Neural progenitor cell (in vitro differentiated cells): Measurements from ENCODE around the gene ZNF823. TPM values are rescaled to one million over a fixed set of nuclear protein-coding genes. Genes with fewer than 3 reads are reported as not detected.
A peak's percentile ranks its signal among the peaks of the same experiment; 100 is the strongest.

Experiments used
- DNase-seq: peaks from one replicate; pipeline ENCODE4 v3.0.0-alpha.2; 2016; ENCODE audit warnings: low spot score
- H2AFZ ChIP-seq: fragments of 200-600 bp; sonication (generic); replicated peaks from 2 replicates; pipeline ENCODE4 v1.6.1; 2016; ENCODE audit warnings: antibody characterized with exemption
- H3F3A ChIP-seq: fragments of 200-600 bp; sonication (generic); 2 replicates; pipeline ENCODE4 v1.6.1; 2016; ENCODE audit warnings: antibody characterized with exemption, low read depth
- H3K27ac ChIP-seq: fragments of 200-600 bp; sonication (generic); 2 replicates; pipeline ENCODE4 v1.5.1; 2016; ENCODE audit warnings: mild to moderate bottlenecking
- H3K27me3 ChIP-seq: fragments of 200-600 bp; sonication (generic); 2 replicates; pipeline ENCODE4 v1.6.1; 2016; ENCODE audit warnings: mild to moderate bottlenecking, moderate library complexity
- H3K36me3 ChIP-seq: fragments of 200-600 bp; sonication (generic); 2 replicates; pipeline ENCODE4 v1.5.1; 2016
- H3K4me1 ChIP-seq: fragments of 200-600 bp; sonication (generic); 2 replicates; pipeline ENCODE4 v1.6.1; 2016; ENCODE audit warnings: mixed run types
- H3K4me2 ChIP-seq: fragments of 200-600 bp; sonication (generic); 2 replicates; pipeline ENCODE4 v1.6.1; 2016
- H3K4me3 ChIP-seq: fragments of 200-600 bp; sonication (generic); 2 replicates; pipeline ENCODE4 v1.5.1; 2016
- H3K79me2 ChIP-seq: fragments of 200-600 bp; sonication (generic); 2 replicates; pipeline ENCODE4 v1.6.1; 2016; ENCODE audit warnings: low read depth
- H3K9ac ChIP-seq: fragments of 200-600 bp; sonication (generic); 2 replicates; pipeline ENCODE4 v1.6.1; 2016
- H3K9me3 ChIP-seq: fragments of 200-600 bp; sonication (generic); 2 replicates; pipeline ENCODE4 v1.5.1; 2016; ENCODE audit warnings: low read depth
- H4K20me1 ChIP-seq: fragments of 200-600 bp; sonication (generic); 2 replicates; pipeline ENCODE4 v1.6.1; 2016; ENCODE audit warnings: low read depth
- H3K27ac Mint-ChIP-seq: 3 replicates; pipeline ENCODE4 v1.8.0; 2021; ENCODE audit warnings: mixed read lengths
- H3K27me3 Mint-ChIP-seq: 2 replicates; pipeline ENCODE4 v1.8.0; 2022; ENCODE audit warnings: low read depth, mild to moderate bottlenecking, inconsistent platforms, moderate library complexity, mixed read lengths; ENCODE audit not compliant: insufficient read depth
- H3K36me3 Mint-ChIP-seq: 3 replicates; pipeline ENCODE4 v1.8.0; 2021; ENCODE audit warnings: mixed read lengths
- H3K4me1 Mint-ChIP-seq: 3 replicates; pipeline ENCODE4 v1.8.0; 2021; ENCODE audit warnings: mixed read lengths
- H3K4me3 Mint-ChIP-seq: 3 replicates; pipeline ENCODE4 v1.8.0; 2021; ENCODE audit warnings: mild to moderate bottlenecking, moderate library complexity, mixed read lengths
- H3K9me3 Mint-ChIP-seq: 3 replicates; pipeline ENCODE4 v1.8.0; 2020; ENCODE audit warnings: mixed read lengths
- CTCF ChIP-seq: fragments of 200-600 bp; sonication (generic); IDR thresholded peaks from 2 replicates; pipeline ENCODE4 v1.5.1; 2017; ENCODE audit warnings: antibody characterized with exemption, mild to moderate bottlenecking
- EZH2 ChIP-seq: fragments of 200-600 bp; sonication (generic); IDR thresholded peaks from 2 replicates; pipeline ENCODE4 v1.6.1; 2017; ENCODE audit warnings: antibody characterized with exemption, mild to moderate bottlenecking, moderate library complexity
- EZH2phosphoT487 ChIP-seq: fragments of 200-600 bp; sonication (generic); IDR thresholded peaks from 2 replicates; pipeline ENCODE4 v1.6.1; 2017; ENCODE audit warnings: antibody characterized with exemption
- total RNA-seq: library from RNA; depleted of rRNA; stranded (reverse); fragments of >200 nt; gene quantifications from 2 replicates; pipeline ENCODE4 v1.2.3, GENCODE V29; 2015; ENCODE audit warnings: low replicate concordance

Gene ZNF823
- total RNA-seq, 1 donor from 2014 or later = 12.3 TPM

- no peak overlapping the region for H3K4me2 ChIP-seq
- H3K4me1 ChIP-seq = no peaks in the 10 kb centered on the region
- no peak overlapping the region for H3K27ac Mint-ChIP-seq
- no peaks in the 10 kb centered on the region for H3K36me3 ChIP-seq
- no peak overlapping the region for H2AFZ ChIP-seq
- H3K9me3 Mint-ChIP-seq = peaks cover 14% of the 10 kb centered on the region
- H3K4me3 Mint-ChIP-seq = no peak overlapping the region
- peaks cover 10% of the 10 kb centered on the region for H3K27me3 Mint-ChIP-seq
- TF ChIP-seq CTCF = no peak
- TF ChIP-seq EZH2 = no peak
- TF ChIP-seq EZH2phosphoT487 = no peak
- no peak for DNase-seq
- H3K27me3 ChIP-seq = peaks cover 65% of the 10 kb centered on the region
- no peak overlapping the region for H3K27ac ChIP-seq
- no peak overlapping the region for H3K4me3 ChIP-seq
- H3F3A ChIP-seq = peaks cover 12% of the 10 kb centered on the region
- no peaks in the 10 kb centered on the region for H4K20me1 ChIP-seq
- no peaks in the 10 kb centered on the region for H3K79me2 ChIP-seq
- H3K9me3 ChIP-seq = no peaks in the 10 kb centered on the region
- peaks cover 3% of the 10 kb centered on the region for H3K36me3 Mint-ChIP-seq
- no peak overlapping the region for H3K9ac ChIP-seq
- H3K4me1 Mint-ChIP-seq = peaks cover 19% of the 10 kb centered on the region
These were observed 40.5 kb downstream of the ZNF823 start for GRCh38 chr19:11698231-11698630.

GRCh38 chr19:11697284-11697855 lies 41.4 kb downstream of the ZNF823 start:
- H3K4me1 Mint-ChIP-seq = peaks cover 19% of the 10 kb centered on the region

GRCh38 chr19:11694533-11695439 lies 44.0 kb downstream of the ZNF823 start:
- Histone ChIP-seq H3F3A (peaks cover 12% of the 10 kb centered on the region), H3K4me2 (peak overlapping the region; percentile 89), H3K9ac (peak overlapping the region; percentile 65), H3K79me2 (no peaks in the 10 kb centered on the region), H3K4me1 (no peaks in the 10 kb centered on the region), H3K4me3 (peak overlapping the region; percentile 86), H3K36me3 (no peaks in the 10 kb centered on the region), H3K9me3 (no peaks in the 10 kb centered on the region), H3K27ac (no peak overlapping the region), H3K27me3 (peaks cover 92% of the 10 kb centered on the region), H2AFZ (peak overlapping the region; percentile 98), H4K20me1 (no peaks in the 10 kb centered on the region)
- Mint-ChIP-seq H3K4me3 (peak overlapping the region; percentile 100), H3K27ac (peak overlapping the region; percentile 99), H3K9me3 (peaks cover 28% of the 10 kb centered on the region), H3K36me3 (peaks cover 15% of the 10 kb centered on the region), H3K27me3 (peaks cover 7% of the 10 kb centered on the region), H3K4me1 (peaks cover 19% of the 10 kb centered on the region)
- TF ChIP-seq CTCF (no peak), EZH2 (peak; percentile 64), EZH2phosphoT487 (no peak)
- peak; percentile 97 for DNase-seq

More at GRCh38 chr19:11697284-11697855, 41.4 kb downstream of the ZNF823 start:
- Mint-ChIP-seq H3K27ac (no peak overlapping the region), H3K4me3 (no peak overlapping the region), H3K9me3 (peaks cover 18% of the 10 kb centered on the region), H3K27me3 (peaks cover 10% of the 10 kb centered on the region), H3K36me3 (peaks cover 6% of the 10 kb centered on the region)
- no peak overlapping the region for H3K4me2 ChIP-seq
- peaks cover 12% of the 10 kb centered on the region for H3F3A ChIP-seq
- no peak for DNase-seq
- H3K9ac ChIP-seq = no peak overlapping the region
- H3K79me2 ChIP-seq = no peaks in the 10 kb centered on the region
- H3K4me3 ChIP-seq = no peak overlapping the region
- no peaks in the 10 kb centered on the region for H3K4me1 ChIP-seq
- H3K9me3 ChIP-seq = no peaks in the 10 kb centered on the region
- peaks cover 74% of the 10 kb centered on the region for H3K27me3 ChIP-seq
- no peaks in the 10 kb centered on the region for H3K36me3 ChIP-seq
- H3K27ac ChIP-seq = no peak overlapping the region
- no peaks in the 10 kb centered on the region for H4K20me1 ChIP-seq
- no peak for TF ChIP-seq CTCF
- no peak for TF ChIP-seq EZH2phosphoT487
- no peak for TF ChIP-seq EZH2
- H2AFZ ChIP-seq = no peak overlapping the region
